Gastrocnemius medialis (tissue), 4 donors: ENCODE results near the gene BCL2A1. TPM values are rescaled to one million over a fixed set of nuclear protein-coding genes. Genes with fewer than 3 reads are reported as not detected.

Source experiments
- ATAC-seq, 2 donors: fragments of 150-250 bp; one replicate each; pipeline ENCODE4 v1.9.1; 2016
- DNase-seq, 2 donors: peaks; one replicate each; pipeline ENCODE4 v3.0.0-alpha.2; 2019
- H3K27ac ChIP-seq, 4 donors: fragments of 200-600 bp; sonication (generic); 1 replicate in 1 of 4; 2 replicates in 3 of 4; pipeline ENCODE4 v1.5.1; 2016 to 2018; ENCODE audit warnings: mild to moderate bottlenecking in 2 of 4, moderate library complexity in 1 of 4
- H3K27me3 ChIP-seq, 3 donors: fragments of 200-600 bp; sonication (generic) in 2 of 3; 1 replicate in 1 of 3; 2 replicates in 2 of 3; pipeline versions ENCODE4 v1.5.1 to v1.6.0; 2016 to 2019; ENCODE audit warnings: mild to moderate bottlenecking in 1 of 3, moderate library complexity in 1 of 3
- H3K36me3 ChIP-seq, 2 donors: fragments of 200-600 bp; sonication (generic) in 1 of 2; one replicate each; pipeline ENCODE4 v1.5.1; 2017 to 2018
- H3K4me1 ChIP-seq, 2 donors: fragments of 200-600 bp; sonication (generic) in 1 of 2; one replicate each; pipeline ENCODE4 v1.5.1; 2016 to 2017; ENCODE audit warnings: mild to moderate bottlenecking in 2 of 2
- H3K4me3 ChIP-seq, 4 donors: fragments of 200-600 bp; sonication (generic) in 3 of 4; 1 replicate in 1 of 4; 2 replicates in 3 of 4; pipeline ENCODE4 v1.5.1; 2016 to 2019; ENCODE audit warnings: mild to moderate bottlenecking in 2 of 4
- H3K9me3 ChIP-seq, 3 donors: fragments of 200-600 bp; sonication (generic) in 2 of 3; 1 replicate in 1 of 3; 2 replicates in 2 of 3; pipeline ENCODE4 v1.5.1; 2016 to 2019
- POLR2A ChIP-seq, 2 donors: fragments of 450-650 bp; IDR thresholded peaks; one replicate each; pipeline ENCODE4 v1.6.1; 2017; ENCODE audit warnings: antibody characterized with exemption in 2 of 2, mild to moderate bottlenecking in 2 of 2, moderate library complexity in 2 of 2
- in situ Hi-C, 4 donors: fragments of 200-750 bp; cut with MboI; loops; one replicate each; pipeline versions ENCODE4 v1.15.0 to v1.8.0; 2017; ENCODE audit warnings: low sequenced_read_pairs in 4 of 4
- intact Hi-C: fragments of 100-400 bp; cut with DNase I; formaldehyde crosslinking; loops from one replicate; pipeline ENCODE4 v1.15.1; 2023; ENCODE audit warnings: low total_unique reads
- total RNA-seq, 4 donors: library from RNA; depleted of rRNA; stranded (reverse); fragments of >200 nt; gene quantifications; one replicate each; pipeline versions ENCODE4 v1.1.0 to v1.2.3, GENCODE V29; 2016
- TF ChIP-seq, protein P1 (sequence below), 5 experiments: fragments of 450-650 bp in 3 of 5; fragments of 200-600 bp in 2 of 5; sonication (generic) in 2 of 5; IDR thresholded peaks in 4 of 5; conservative IDR thresholded peaks in 1 of 5; 1 replicate in 4 of 5; 2 replicates in 1 of 5; pipeline ENCODE4 v1.5.1; 2016 to 2019; ENCODE audit warnings: antibody characterized with exemption in 5 of 5, mild to moderate bottlenecking in 3 of 5, moderate library complexity in 3 of 5

Gene BCL2A1
- total RNA-seq, 4 donors from 2014 or later: 3.8 TPM; not detected in 3

DNA sequence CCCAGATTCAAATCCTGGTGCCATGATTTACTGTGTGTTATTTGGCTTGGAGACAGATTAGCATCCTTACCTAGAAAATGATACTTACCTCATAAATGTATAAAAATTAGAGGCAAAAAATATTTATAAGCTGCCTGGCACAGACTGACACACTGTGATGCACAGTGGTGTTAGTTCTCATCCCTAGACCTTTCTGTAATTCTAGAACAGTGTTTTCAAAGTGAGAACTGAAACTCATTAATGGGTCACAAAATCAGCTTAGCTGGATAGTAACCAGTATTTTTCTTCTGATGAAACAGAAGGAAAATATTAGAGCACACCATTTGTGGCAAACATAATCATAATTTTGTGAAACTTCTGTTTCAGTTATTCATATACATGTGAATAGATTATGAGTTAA is 56.3 kb downstream of the BCL2A1 start:
- H3K9me3 ChIP-seq: peaks cover 0 to 17% (median 3%) of the 10 kb centered on the region in 3 donors
- no peak overlapping the region for H3K4me3 ChIP-seq
- DNase-seq (no peak), ATAC-seq (no peak)
- no peak for TF ChIP-seq POLR2A (IDR thresholded peaks at IDR 0.05)
- TF ChIP-seq, protein P1, sequence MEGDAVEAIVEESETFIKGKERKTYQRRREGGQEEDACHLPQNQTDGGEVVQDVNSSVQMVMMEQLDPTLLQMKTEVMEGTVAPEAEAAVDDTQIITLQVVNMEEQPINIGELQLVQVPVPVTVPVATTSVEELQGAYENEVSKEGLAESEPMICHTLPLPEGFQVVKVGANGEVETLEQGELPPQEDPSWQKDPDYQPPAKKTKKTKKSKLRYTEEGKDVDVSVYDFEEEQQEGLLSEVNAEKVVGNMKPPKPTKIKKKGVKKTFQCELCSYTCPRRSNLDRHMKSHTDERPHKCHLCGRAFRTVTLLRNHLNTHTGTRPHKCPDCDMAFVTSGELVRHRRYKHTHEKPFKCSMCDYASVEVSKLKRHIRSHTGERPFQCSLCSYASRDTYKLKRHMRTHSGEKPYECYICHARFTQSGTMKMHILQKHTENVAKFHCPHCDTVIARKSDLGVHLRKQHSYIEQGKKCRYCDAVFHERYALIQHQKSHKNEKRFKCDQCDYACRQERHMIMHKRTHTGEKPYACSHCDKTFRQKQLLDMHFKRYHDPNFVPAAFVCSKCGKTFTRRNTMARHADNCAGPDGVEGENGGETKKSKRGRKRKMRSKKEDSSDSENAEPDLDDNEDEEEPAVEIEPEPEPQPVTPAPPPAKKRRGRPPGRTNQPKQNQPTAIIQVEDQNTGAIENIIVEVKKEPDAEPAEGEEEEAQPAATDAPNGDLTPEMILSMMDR (IDR thresholded peaks at IDR 0.05 in 4 of 5, conservative IDR thresholded peaks at IDR 0.05 in 1 of 5): no peak
- in situ Hi-C loops: loop anchor here in 2 of 4 donors (25.0 kb wide), 1 partner anchor 248 kb away; the partner anchor contains the start of gene FAH (in 2 of the 2)
- no peak overlapping the region for H3K27ac ChIP-seq
- peaks cover 0 to 4% of the 10 kb centered on the region in 2 donors for H3K36me3 ChIP-seq
- intact Hi-C loops: no loop called here
- no peaks in the 10 kb centered on the region for H3K27me3 ChIP-seq
- no peaks in the 10 kb centered on the region for H3K4me1 ChIP-seq

Other genes with a start within 250 kb of the BCL2A1 start
- 10 to 100 TPM in 3 of 4 donors, 1 to 10 TPM in 1; 7.0 to 16.7 (median 14.6) TPM for gene MTHFS, start 74.2 kb downstream of the BCL2A1 start, total RNA-seq
- gene ZFAND6, start 88.5 kb upstream of the BCL2A1 start, total RNA-seq: 100 to 1,000 TPM in 3 of 4 donors, 10 to 100 TPM in 1; 95.4 to 196 (median 146) TPM
- gene FAH, start 181.8 kb upstream of the BCL2A1 start, total RNA-seq: 10 to 100 TPM in 3 of 4 donors, 1 to 10 TPM in 1; 7.7 to 16.7 (median 12.3) TPM